GM19324 (cell line): ENCODE measurements around the gene TCF7L1.
A peak's percentile ranks its signal among the peaks of the same experiment; 100 is the strongest.
"Not testable (repeated sequence)": the region's sequence is repeated elsewhere in the genome, so short reads cannot be mapped to it uniquely, and the experiment has no call there.

ENCODE experiments used
- ATAC-seq: cut with Tn5 transposase; IDR thresholded peaks from one replicate; pipeline ENCODE4 v1.9.1; 2021; ENCODE audit warnings: mild to moderate bottlenecking, moderate library complexity; ENCODE audit not compliant: unreplicated experiment, low FRiP score

TCF7L1 gene

GRCh38 chr2:85334928-85335327, 201.7 kb downstream of the TCF7L1 start:
- no peak for ATAC-seq

GRCh38 chr2:85340034-85340892, 207.1 kb downstream of the TCF7L1 start:
- no peak for ATAC-seq

GRCh38 chr2:85341269-85342029, 208.3 kb downstream of the TCF7L1 start:
- ATAC-seq = no peak

- ATAC-seq = no peak
Measured at GRCh38 chr2:85342156-85342555, 209.0 kb downstream of the TCF7L1 start.

- ATAC-seq = not testable (repeated sequence)
Measured at GRCh38 chr2:85343207-85343895, 210.2 kb downstream of the TCF7L1 start.

- no peak for ATAC-seq
Measured at GRCh38 chr2:85344356-85344954, 211.3 kb downstream of the TCF7L1 start.

- ATAC-seq = no peak
Measured at GRCh38 chr2:85347599-85347998, 214.4 kb downstream of the TCF7L1 start.

- peak; percentile 6 for ATAC-seq
Measured at GRCh38 chr2:85353876-85354285, 220.7 kb downstream of the TCF7L1 start.

- ATAC-seq = peak; percentile 96
Measured at GRCh38 chr2:85354286-85355072, 221.3 kb downstream of the TCF7L1 start, which contains the start of the genes ELMOD3 and RETSAT. Gene ELMOD3 (plus strand): TSS chr2:85354769. CDS start chr2:85357199, 2,430 bp downstream. Gene RETSAT (minus strand): TSS chr2:85354528. CDS start chr2:85354507, 21 bp downstream.

GRCh38 chr2:85355073-85355410, 221.8 kb downstream of the TCF7L1 start:
- peak; percentile 4 for ATAC-seq

GRCh38 chr2:85355521-85355920, 222.3 kb downstream of the TCF7L1 start:
- ATAC-seq = no peak

GRCh38 chr2:85356186-85356585, 223.0 kb downstream of the TCF7L1 start:
- ATAC-seq = no peak

GRCh38 chr2:85357736-85358135, 224.5 kb downstream of the TCF7L1 start:
- ATAC-seq = no peak
